ENCODE results near the gene RPS16. TPM values are rescaled to one million over a fixed set of nuclear protein-coding genes. Genes with fewer than 3 reads are reported as not detected.

The RPS16 gene
- total and polyA plus RNA-seq, 9 of the 15 experiments (the other 6 are each of a cell fraction or from before 2014, with no cell fraction given) = 82.6 to 3,671 (median 2,204) TPM

GRCh38 chr19:39413911-39414608 lies 21.7 kb downstream of the RPS16 start (continued):
- TF ChIP-seq ZBTB7A (IDR thresholded peaks at IDR 0.05; ENCODE audit: borderline replicate concordance, control insufficient read depth, low read depth, low read length) (0 out of 2 replicates have a peak, but pooled peaks have one; percentile 50), PHB (CRISPR knock-in tag; IDR thresholded peaks at IDR 0.05) (no peak), MCM7 (IDR thresholded peaks at IDR 0.05) (no peak), C11orf30 (IDR thresholded peaks at IDR 0.05; ENCODE audit: low read depth) (no peak), TAF15 (IDR thresholded peaks at IDR 0.05; ENCODE audit: low read depth, low read length) (no peak), ZNF644 (tag; IDR thresholded peaks at IDR 0.05; ENCODE audit: low read depth) (no peak), NCOA4 (IDR thresholded peaks at IDR 0.05; ENCODE audit: partially characterized antibody) (no peak), EHMT2 (IDR thresholded peaks at IDR 0.05) (no peak), NONO (IDR thresholded peaks at IDR 0.05; ENCODE audit: low read depth in 2 of 2, low read length in 1 of 2) (no peak), RREB1 (CRISPR knock-in tag; IDR thresholded peaks at IDR 0.05) (no peak), ATF6 (CRISPR knock-in tag; IDR thresholded peaks at IDR 0.05) (0 out of 2 replicates have a peak, but pooled peaks have one; percentile 41), HNRNPL (IDR thresholded peaks at IDR 0.05; ENCODE audit: low read depth, low read length) (no peak), MEF2A (IDR thresholded peaks at IDR 0.05; ENCODE audit: control insufficient read depth, low read depth, low read length) (no peak), ZNF311 (CRISPR knock-in tag; IDR thresholded peaks at IDR 0.05) (no peak), KDM4B (IDR thresholded peaks at IDR 0.05; ENCODE audit: borderline replicate concordance in 2 of 2, low read depth in 1 of 2) (no peak), ZNF121 (CRISPR knock-in tag; conservative IDR thresholded peaks at IDR 0.05) (no peak), PBX2 (CRISPR knock-in tag; IDR thresholded peaks at IDR 0.05; ENCODE audit: low read depth) (no peak), PBX2 (tag; conservative IDR thresholded peaks at IDR 0.05; ENCODE audit: low read depth) (no peak)

All from K562 (cell line).